ENCODE results near the gene COLEC12. TPM values are rescaled to one million over a fixed set of nuclear protein-coding genes. Genes with fewer than 3 reads are reported as not detected.

The COLEC12 gene
- polyA plus RNA-seq (ENCODE audit: insufficient read length in 3 of 3) = 10 to 100 TPM; 26.3 to 28.9 (median 28.3) TPM
- long read RNA-seq, donor 1, full-length matches to known transcripts = 7 of 12 reads
- long read RNA-seq, donor 1, partial matches to known transcripts = 5 of 12 reads
- long read RNA-seq, donor 1, other reads (novel, unspliced or antisense) = 0 of 12 reads
- long read RNA-seq, donor 2, full-length matches to known transcripts = 5 of 29 reads
- long read RNA-seq, donor 2, partial matches to known transcripts = 24 of 29 reads
- long read RNA-seq, donor 2, other reads (novel, unspliced or antisense) = 0 of 29 reads
- long read RNA-seq, donor 3, full-length matches to known transcripts = 15 of 66 reads
- long read RNA-seq, donor 3, partial matches to known transcripts = 51 of 66 reads
- long read RNA-seq, donor 3, other reads (novel, unspliced or antisense) = 0 of 66 reads
- long read RNA-seq, donor 4, full-length matches to known transcripts = 4 of 22 reads
- long read RNA-seq, donor 4, partial matches to known transcripts = 18 of 22 reads
- long read RNA-seq, donor 4, other reads (novel, unspliced or antisense) = 0 of 22 reads
- long read RNA-seq, donor 5 = 0 reads
- long read RNA-seq, donor 6, full-length matches to known transcripts = 6 of 12 reads
- long read RNA-seq, donor 6, partial matches to known transcripts = 6 of 12 reads
- long read RNA-seq, donor 6, other reads (novel, unspliced or antisense) = 0 of 12 reads
- long read RNA-seq, donor 7, full-length matches to known transcripts = 5 of 35 reads
- long read RNA-seq, donor 7, partial matches to known transcripts = 30 of 35 reads
- long read RNA-seq, donor 7, other reads (novel, unspliced or antisense) = 0 of 35 reads
- long read RNA-seq, donor 8 = 0 reads
- long read RNA-seq, donor 9, full-length matches to known transcripts = 6 of 19 reads
- long read RNA-seq, donor 9, partial matches to known transcripts = 13 of 19 reads
- long read RNA-seq, donor 9, other reads (novel, unspliced or antisense) = 0 of 19 reads
- long read RNA-seq, donor 10, full-length matches to known transcripts = 5 of 42 reads
- long read RNA-seq, donor 10, partial matches to known transcripts = 37 of 42 reads
- long read RNA-seq, donor 10, other reads (novel, unspliced or antisense) = 0 of 42 reads
- long read RNA-seq, donor 11, full-length matches to known transcripts = 7 of 25 reads
- long read RNA-seq, donor 11, partial matches to known transcripts = 18 of 25 reads
- long read RNA-seq, donor 11, other reads (novel, unspliced or antisense) = 0 of 25 reads
- long read RNA-seq, donor 12, full-length matches to known transcripts = 4 of 18 reads
- long read RNA-seq, donor 12, partial matches to known transcripts = 14 of 18 reads
- long read RNA-seq, donor 12, other reads (novel, unspliced or antisense) = 0 of 18 reads
- long read RNA-seq, donor 13 = 0 reads
- long read RNA-seq, donor 14, full-length matches to known transcripts = 11 of 24 reads
- long read RNA-seq, donor 14, partial matches to known transcripts = 13 of 24 reads
- long read RNA-seq, donor 14, other reads (novel, unspliced or antisense) = 0 of 24 reads
- long read RNA-seq, donor 15, full-length matches to known transcripts = 3 of 14 reads
- long read RNA-seq, donor 15, partial matches to known transcripts = 11 of 14 reads
- long read RNA-seq, donor 15, other reads (novel, unspliced or antisense) = 0 of 14 reads
- long read RNA-seq, donor 16, full-length matches to known transcripts = 22 of 80 reads
- long read RNA-seq, donor 16, partial matches to known transcripts = 58 of 80 reads
- long read RNA-seq, donor 16, other reads (novel, unspliced or antisense) = 0 of 80 reads

- peak in 3 of 11 donors; percentile 31 to 52 (median 34) for DNase-seq (ENCODE audit: extremely low read depth in 1 of 11, low read depth in 9 of 11, low spot score in 4 of 11)
These were observed at the start of gene COLEC12 for GRCh38 chr18:500632-501405. Gene COLEC12 (minus strand): TSS chr18:500701. CDS start chr18:500514, 187 bp downstream.

- no peak for DNase-seq (ENCODE audit: extremely low read depth in 1 of 11, low read depth in 9 of 11, low spot score in 4 of 11)
These were observed 49.5 kb upstream of the COLEC12 start for GRCh38 chr18:549967-550366.

GRCh38 chr18:543447-544078, 43.1 kb upstream of the COLEC12 start:
- DNase-seq (ENCODE audit: extremely low read depth in 1 of 11, low read depth in 9 of 11, low spot score in 4 of 11) = no peak

GRCh38 chr18:533995-534601, 33.6 kb upstream of the COLEC12 start:
- no peak for DNase-seq (ENCODE audit: extremely low read depth in 1 of 11, low read depth in 9 of 11, low spot score in 4 of 11)

DNA sequence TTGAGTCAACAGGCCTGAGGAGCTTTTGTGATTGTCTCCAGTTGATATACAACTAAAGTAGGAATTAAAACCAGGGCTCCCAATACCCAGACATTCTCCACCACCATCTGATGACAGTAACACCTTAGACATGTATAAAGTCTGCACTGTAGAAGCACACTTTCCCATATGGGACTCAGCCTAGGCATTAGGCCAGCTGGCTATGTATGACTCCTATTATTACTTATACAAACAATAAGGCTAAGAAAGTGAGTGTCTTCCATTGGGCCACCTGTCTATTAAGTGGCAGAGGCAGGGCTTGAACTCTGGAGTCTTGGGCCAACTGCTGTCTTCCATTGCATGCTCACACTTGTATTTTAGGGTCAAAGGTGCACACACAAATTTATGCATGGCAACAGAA, 32.1 kb upstream of the COLEC12 start:
- no peak for DNase-seq (ENCODE audit: extremely low read depth in 1 of 11, low read depth in 9 of 11, low spot score in 4 of 11)

DNA sequence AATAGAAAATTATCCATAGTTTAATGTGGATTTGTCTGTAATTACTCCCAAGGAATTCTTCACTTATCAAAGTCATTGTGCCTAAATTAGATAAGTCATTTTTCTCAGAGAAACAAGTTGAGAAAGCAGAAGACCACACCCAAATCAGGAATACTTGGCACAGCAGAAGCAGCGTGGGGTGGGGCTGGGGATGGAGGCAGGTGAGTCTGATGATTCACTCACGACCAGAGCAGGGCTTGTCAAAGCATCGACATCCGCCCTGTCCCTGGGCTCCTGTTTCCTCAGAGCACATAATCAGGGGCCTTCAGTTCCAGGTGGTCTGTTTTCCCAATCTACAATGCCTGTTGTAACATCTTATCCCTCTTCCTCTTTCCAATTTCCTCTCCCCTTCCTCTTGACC, 31.5 kb upstream of the COLEC12 start:
- DNase-seq (ENCODE audit: extremely low read depth in 1 of 11, low read depth in 9 of 11, low spot score in 4 of 11) = no peak

DNA sequence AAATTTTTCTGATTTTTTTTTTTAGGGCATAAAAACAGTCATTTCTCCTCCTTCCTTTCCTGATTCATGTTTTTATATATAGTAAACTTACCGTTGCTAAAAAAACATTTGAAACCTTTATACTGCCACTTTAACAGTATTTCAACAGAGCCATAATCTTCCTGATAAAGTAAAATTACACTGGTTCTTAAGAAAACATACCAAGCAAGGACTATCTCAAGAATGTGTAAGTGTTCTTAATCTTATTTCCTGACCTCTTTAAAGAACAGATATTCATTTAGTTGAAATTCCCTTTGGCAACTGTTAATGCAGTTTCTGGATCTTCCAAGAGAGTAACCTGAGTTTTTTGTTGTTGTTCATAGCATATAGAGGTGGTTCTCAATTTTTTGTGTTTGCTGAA, 26.6 kb upstream of the COLEC12 start:
- DNase-seq (ENCODE audit: extremely low read depth in 1 of 11, low read depth in 9 of 11, low spot score in 4 of 11) = no peak

- DNase-seq (ENCODE audit: extremely low read depth in 1 of 11, low read depth in 9 of 11, low spot score in 4 of 11) = no peak
These were observed 26.2 kb upstream of the COLEC12 start for GRCh38 chr18:526681-527080.

DNA sequence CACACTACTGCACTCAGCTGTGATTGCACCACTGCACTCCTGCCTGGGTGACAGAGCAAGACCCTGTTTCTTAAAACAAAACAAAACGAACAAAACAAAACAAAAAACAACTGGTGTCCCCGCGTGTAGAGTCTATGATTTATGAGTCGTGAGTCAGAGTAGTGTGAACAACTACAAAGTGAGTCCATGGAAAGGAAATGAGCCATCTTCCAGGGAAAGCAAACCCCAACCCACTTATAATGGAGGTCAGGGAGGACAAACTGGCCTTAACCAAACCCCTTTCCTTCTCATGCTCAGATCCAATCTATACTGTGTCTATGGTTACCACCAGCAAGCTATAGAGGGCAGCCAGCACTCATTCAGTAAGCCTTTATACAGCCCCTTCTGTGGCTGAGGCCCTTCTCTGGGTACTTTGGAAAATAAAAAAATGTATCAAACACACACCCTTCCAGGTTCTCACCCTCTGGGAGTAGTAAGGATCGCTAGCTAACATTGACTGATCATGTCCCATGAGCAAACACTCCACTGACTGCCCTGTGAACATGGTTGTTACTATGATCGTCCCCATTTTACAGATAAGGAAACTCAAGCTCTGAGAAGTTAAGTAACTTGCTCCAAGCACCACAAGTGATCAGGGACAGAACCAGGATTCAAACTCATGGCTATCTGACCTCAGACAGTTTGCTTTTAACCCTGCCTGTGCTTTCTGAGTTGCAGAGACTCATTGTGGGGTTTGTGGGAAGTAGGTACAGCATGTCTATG, 24.7 kb upstream of the COLEC12 start:
- DNase-seq (ENCODE audit: extremely low read depth in 1 of 11, low read depth in 9 of 11, low spot score in 4 of 11) = peak in 5 of 11 donors; percentile 18 to 50 (median 24)

- peak in 5 of 11 donors; percentile 19 to 37 (median 24) for DNase-seq (ENCODE audit: extremely low read depth in 1 of 11, low read depth in 9 of 11, low spot score in 4 of 11)
These were observed 24.0 kb upstream of the COLEC12 start for GRCh38 chr18:524466-524865.

DNA sequence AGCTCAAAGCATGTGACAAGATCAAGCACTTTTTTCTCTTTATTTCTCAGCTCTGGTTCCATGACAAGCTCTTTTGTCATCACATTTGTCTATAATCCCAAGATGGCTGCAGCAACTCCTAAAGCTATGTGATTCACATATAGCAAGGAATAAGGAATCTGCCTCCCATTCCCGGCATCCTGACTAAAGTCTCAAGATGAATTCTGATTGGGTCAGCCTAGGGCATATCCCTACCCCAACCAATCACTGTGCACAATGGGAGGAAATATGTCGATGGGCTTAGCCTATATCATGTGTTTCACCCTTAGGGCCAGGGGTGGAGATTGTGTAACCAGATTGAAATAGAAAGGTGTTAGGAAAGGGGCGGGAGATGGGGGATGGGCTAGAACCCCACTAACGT, 23.1 kb upstream of the COLEC12 start:
- DNase-seq (ENCODE audit: extremely low read depth in 1 of 11, low read depth in 9 of 11, low spot score in 4 of 11) = no peak

DNA sequence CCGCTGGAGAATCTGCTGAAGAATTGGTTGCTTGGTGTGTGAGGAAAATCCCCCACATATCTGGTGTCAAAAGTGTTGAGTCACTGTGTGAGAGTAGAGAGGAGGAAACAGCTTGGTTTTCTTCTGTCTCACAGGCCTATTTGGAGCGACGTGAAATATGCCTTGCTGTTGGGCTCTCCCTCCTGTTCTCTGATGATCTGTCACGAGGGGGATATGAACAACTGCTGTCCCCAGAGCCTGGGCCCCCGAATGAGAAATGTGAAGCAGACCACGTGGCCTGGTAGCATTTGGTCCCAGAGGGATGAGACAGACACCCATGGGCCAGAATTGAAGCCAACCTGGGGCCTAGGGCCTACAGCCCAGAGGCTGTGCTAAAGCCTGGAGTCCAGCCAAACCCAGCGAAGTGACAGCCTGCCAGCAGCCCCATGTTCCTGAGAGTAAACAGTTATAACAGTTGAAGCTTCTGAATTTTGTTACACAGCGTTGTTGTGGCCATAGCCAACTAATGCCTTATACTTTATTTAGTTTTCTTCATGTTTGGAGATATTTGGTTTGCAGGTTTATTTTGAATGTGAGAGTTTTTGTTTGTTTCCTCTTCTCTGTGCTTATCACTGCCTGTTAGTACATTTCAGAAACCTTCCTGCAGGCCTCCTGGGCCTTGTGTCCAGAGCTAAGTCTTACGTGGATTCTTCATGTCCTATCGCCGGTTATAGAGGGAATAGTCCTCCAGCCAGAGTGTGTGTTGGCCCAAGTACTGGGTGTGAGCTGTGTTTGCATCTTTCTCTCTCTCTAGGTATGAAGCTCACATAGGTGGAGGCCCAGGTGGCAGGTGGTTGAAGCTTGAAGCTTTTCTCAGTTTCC, 18.7 kb upstream of the COLEC12 start:
- peak in 5 of 11 donors; percentile 17 to 27 (median 23) for DNase-seq (ENCODE audit: extremely low read depth in 1 of 11, low read depth in 9 of 11, low spot score in 4 of 11)

GRCh38 chr18:518081-518480, 17.6 kb upstream of the COLEC12 start:
- DNase-seq (ENCODE audit: extremely low read depth in 1 of 11, low read depth in 9 of 11, low spot score in 4 of 11) = no peak

DNA sequence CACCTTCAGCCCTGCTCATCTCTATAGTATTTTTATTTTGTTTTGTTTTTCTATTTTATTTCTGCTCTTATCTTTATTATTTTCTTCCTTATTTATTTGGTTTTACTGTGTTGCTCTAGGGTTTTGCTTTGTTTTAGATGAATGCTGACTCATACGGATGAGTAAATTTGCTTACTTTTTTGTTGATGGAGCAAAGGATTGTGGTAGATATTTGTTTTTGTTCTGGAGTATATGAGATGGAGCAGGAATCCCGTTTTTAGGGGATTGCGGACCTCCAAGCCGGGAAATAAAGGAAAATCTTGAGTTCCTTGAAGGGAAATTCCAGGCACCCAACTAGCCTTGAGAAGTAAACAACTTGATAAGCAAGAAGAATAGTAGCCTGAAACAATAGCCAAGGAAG, 15.3 kb upstream of the COLEC12 start:
- DNase-seq (ENCODE audit: extremely low read depth in 1 of 11, low read depth in 9 of 11, low spot score in 4 of 11) = no peak
